Jurkat, Clone E6-1 (cell line): ENCODE data around the gene ADGRG6.

Experiments
- DNase-seq: peaks from one replicate; pipeline ENCODE4 v3.0.0-alpha.2; 2011; ENCODE audit warnings: low read depth, low spot score
- H3K4me3 ChIP-seq: 2 replicates; pipeline ENCODE4 v1.5.1; 2011; ENCODE audit warnings: mild to moderate bottlenecking, low read length, control low read depth, moderate library complexity

The ADGRG6 gene

GRCh38 chr6:142385352-142385751 is 83.5 kb downstream of the ADGRG6 start:
- no peak for DNase-seq
- no peak overlapping the region for H3K4me3 ChIP-seq

DNA sequence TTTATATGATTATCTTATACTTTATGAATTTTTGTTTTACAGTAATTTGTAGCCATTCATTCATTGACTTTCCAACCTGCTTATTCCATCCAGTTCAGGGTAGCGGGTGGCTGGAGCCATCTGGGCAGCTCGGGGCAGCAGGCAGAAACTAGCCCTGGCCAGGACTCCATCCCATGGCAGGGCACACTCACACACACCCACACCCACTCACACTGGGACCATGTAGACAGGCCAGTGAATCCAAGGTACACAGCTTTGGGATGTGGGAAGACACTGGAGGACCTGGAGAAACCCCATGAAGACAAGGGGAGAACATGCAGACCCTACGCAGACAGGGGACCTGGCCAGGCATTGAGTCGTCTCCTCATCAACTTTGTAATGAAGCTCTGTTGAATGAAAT is 84.8 kb downstream of the ADGRG6 start:
- no peak overlapping the region for H3K4me3 ChIP-seq
- DNase-seq = no peak

GRCh38 chr6:142387997-142388815 is 86.4 kb downstream of the ADGRG6 start:
- H3K4me3 ChIP-seq = no peak overlapping the region
- peak; percentile 21 for DNase-seq

- no peak for DNase-seq
- H3K4me3 ChIP-seq = no peak overlapping the region
Measured at GRCh38 chr6:142395266-142395665, 93.5 kb downstream of the ADGRG6 start.

DNA sequence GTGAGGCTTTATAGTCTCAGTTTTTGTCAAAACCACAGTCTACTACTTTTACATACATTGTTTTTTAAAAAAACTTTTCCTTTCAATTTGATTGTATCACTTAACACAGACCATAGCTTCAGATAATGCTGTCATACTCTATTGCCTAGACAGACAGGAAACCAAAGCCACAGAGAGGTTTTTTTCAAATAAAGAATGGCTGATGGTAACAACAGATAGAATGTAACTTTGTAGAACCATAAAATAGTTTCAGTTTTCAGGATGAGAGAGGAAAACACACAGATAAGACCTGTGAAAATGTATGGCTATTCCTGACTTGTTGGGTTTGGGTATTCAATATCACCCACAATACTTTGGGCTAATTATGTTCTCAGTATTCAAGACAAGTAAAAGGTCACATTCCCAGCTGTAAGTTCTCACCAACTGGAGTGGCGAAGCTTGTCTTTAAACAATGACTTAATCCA is 94.0 kb downstream of the ADGRG6 start:
- peak; percentile 83 for DNase-seq
- H3K4me3 ChIP-seq = no peak overlapping the region

- no peak for DNase-seq
- H3K4me3 ChIP-seq = no peak overlapping the region
Measured at GRCh38 chr6:142398353-142398752, 96.5 kb downstream of the ADGRG6 start.

GRCh38 chr6:142399739-142400138 is 97.9 kb downstream of the ADGRG6 start:
- no peak for DNase-seq
- H3K4me3 ChIP-seq = no peak overlapping the region

DNA sequence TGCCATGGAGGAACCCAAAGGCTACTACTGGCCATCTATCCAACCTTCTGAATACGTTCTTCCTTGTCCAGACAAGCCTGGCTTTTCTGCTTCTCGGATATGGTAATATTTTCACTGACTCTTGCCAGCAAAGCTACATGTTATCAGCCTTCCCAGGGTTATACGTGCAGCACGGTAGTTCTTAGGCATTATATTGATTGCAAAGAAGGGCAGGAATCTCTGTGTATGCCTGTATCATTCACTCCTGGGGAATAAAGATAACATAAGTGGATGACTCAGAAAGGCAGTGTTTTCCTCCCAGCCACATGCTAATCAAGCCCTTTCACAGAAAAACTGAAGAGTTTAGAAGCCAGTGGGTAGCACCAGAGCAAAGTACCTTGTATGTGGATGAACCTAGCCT is 98.7 kb downstream of the ADGRG6 start:
- H3K4me3 ChIP-seq = no peak overlapping the region
- DNase-seq = no peak

DNA sequence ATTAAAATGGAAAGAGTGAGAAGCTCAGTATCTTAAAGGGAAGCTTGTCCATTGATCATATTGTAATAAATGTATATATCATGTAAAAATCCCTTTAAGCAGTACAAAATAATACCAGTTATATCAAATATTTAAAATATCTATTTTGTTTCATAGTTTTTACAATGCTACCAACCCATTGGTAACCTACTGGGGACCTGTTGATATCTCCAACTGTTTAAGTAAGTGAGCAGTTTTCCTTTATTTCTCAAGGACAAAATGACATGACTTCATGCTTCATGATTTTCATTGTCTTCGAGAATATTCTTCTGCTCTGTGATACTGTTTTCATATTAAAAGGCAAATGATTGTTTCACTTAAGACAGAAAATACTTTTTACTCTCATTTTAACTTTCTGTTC is 100.0 kb downstream of the ADGRG6 start:
- no peak overlapping the region for H3K4me3 ChIP-seq
- DNase-seq = no peak

GRCh38 chr6:142404751-142405150 is 102.9 kb downstream of the ADGRG6 start:
- no peak for DNase-seq
- H3K4me3 ChIP-seq = no peak overlapping the region

GRCh38 chr6:142406131-142406530 is 104.3 kb downstream of the ADGRG6 start:
- no peak for DNase-seq
- H3K4me3 ChIP-seq = no peak overlapping the region

GRCh38 chr6:142407685-142408273 is 106.0 kb downstream of the ADGRG6 start:
- no peak for DNase-seq

GRCh38 chr6:142408409-142408808 is 106.6 kb downstream of the ADGRG6 start:
- no peak for DNase-seq
- H3K4me3 ChIP-seq = no peak overlapping the region

More at GRCh38 chr6:142407685-142408273, 106.0 kb downstream of the ADGRG6 start:
- no peak overlapping the region for H3K4me3 ChIP-seq

GRCh38 chr6:142409794-142410193 is 108.0 kb downstream of the ADGRG6 start:
- no peak for DNase-seq
- H3K4me3 ChIP-seq = no peak overlapping the region

- no peak for DNase-seq
- H3K4me3 ChIP-seq = no peak overlapping the region
Measured at GRCh38 chr6:142411145-142411544, 109.3 kb downstream of the ADGRG6 start.

DNA sequence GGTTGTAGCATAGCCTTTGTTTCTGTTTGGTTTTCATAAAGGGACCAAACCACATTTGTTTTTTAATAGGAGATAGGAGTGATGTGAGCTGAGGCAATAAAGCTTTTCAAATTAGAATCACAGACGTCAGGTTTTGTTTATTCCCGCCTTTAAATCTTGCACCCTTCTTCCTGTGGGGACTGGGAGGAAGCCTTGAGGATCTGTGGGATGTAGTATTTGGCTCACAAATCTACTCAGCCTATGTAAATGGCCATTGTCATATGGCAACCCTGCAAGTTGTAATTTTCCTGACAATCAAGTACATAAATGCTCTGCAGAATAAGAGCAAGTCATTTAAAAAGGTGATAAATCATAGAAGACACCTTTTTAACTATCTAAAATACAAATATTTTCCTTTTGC is 110.4 kb downstream of the ADGRG6 start:
- no peak for DNase-seq
- no peak overlapping the region for H3K4me3 ChIP-seq

GRCh38 chr6:142412658-142413057 is 110.9 kb downstream of the ADGRG6 start:
- H3K4me3 ChIP-seq = no peak overlapping the region
- no peak for DNase-seq

DNA sequence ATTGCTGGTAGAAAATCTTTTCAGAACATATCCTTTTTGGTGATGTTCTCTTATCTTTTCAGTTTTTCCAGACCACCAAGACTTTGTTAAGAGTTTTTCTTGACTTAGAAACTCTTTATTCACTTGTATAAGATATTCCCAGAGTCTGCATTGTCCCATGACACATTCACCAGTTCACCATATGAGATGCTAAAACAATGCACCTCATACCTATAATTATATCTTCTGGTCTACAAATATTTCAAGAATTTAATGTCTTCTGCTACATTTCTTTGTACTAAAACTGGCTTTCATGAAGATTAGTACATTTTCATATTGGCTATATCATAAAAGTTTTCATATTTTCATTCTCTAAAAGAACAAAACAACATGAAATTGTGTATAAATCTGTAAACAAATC is 111.3 kb downstream of the ADGRG6 start:
- DNase-seq = no peak
- H3K4me3 ChIP-seq = no peak overlapping the region

- H3K4me3 ChIP-seq = no peak overlapping the region
- no peak for DNase-seq
Measured at GRCh38 chr6:142414462-142415250, 112.8 kb downstream of the ADGRG6 start.

GRCh38 chr6:142416179-142416578 is 114.4 kb downstream of the ADGRG6 start:
- DNase-seq = no peak

More at GRCh38 chr6:142416179-142416578, 114.4 kb downstream of the ADGRG6 start:
- H3K4me3 ChIP-seq = no peak overlapping the region
